Activated CD8-positive, alpha-beta memory T cell treated with anti-CD3 and anti-CD28 coated beads, Interleukin-2, amount 50 U/mL, for 48 hours (primary cell): Measurements from ENCODE around the gene KIF25.

ENCODE experiments used
- DNase-seq: peaks from one replicate; pipeline ENCODE4 v3.0.0-alpha.2; 2020

The KIF25 gene

DNA sequence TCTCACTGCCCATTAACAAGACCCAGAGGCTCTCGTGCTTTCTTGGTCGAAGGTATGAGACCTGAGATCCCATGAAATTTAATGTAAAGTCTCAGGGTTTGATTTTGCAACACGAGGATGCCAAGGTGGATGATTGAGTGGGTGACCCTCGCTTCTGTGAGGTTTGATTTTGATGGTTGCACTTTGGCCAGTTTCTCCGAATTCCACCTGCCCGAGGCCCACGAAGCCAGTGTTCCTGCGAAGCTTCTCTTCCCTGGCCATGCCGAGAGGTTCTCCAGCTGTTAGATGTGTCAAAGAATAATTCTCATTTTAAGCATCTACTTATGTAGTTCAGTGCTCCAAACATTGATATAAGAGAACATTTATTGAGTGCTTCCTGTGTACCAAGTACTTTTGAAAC is at the start of gene KIF25:
Gene KIF25, plus strand, starts transcription at position 30 of the 400 bp plus-strand sequence. CDS start 31,915 bp downstream, outside the sequence.
- DNase-seq = no peak

- no peak for DNase-seq
Measured at GRCh38 chr6:167947716-167948115, 49.8 kb upstream of the KIF25 start.

DNA sequence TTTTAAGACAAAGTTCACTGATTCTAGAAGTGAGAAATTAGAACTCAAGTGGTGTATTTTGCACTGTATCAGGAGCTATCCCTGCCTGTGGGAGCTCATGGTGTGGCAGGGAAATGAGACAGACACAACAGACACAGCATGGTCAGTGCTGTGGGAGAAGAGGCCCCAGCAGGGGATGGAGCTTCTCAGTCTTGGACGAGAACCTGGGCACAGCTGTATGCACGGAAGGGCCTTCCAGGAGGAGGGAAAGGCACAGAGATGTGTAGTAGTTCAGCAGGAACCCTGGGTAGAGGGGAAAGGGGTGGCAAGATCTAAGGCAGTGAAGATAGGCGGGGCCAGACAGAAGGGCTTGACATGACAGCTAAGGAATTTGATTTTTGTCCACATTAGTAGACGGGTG is 48.8 kb upstream of the KIF25 start:
- no peak for DNase-seq

DNA sequence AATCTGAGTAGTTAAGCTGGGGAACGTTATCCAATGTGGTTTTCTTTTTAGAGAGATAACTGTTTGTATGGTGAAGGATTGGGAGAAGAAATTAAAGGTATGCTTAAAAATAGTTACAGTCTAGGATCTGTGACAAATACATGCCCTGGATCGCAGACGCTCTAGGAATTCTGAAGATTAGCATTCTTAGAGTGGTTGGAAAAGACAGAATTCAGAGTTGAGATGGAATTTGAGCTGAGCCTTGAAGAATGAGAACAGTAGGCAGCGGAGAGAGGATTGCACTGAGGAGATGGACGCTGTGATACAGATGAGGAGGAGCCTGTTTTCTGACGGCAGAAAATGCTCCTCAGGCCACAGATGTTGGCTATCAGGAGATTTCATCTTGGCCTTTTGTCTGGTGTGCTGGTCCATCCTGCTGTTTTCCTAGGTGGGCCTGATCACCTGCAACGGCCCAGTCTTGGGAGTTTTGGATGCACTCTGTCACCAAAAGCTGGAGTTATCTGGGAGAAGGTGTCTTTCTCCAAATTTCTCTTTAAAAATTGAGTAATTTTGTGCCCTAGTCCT is 48.3 kb upstream of the KIF25 start:
- no peak for DNase-seq

DNA sequence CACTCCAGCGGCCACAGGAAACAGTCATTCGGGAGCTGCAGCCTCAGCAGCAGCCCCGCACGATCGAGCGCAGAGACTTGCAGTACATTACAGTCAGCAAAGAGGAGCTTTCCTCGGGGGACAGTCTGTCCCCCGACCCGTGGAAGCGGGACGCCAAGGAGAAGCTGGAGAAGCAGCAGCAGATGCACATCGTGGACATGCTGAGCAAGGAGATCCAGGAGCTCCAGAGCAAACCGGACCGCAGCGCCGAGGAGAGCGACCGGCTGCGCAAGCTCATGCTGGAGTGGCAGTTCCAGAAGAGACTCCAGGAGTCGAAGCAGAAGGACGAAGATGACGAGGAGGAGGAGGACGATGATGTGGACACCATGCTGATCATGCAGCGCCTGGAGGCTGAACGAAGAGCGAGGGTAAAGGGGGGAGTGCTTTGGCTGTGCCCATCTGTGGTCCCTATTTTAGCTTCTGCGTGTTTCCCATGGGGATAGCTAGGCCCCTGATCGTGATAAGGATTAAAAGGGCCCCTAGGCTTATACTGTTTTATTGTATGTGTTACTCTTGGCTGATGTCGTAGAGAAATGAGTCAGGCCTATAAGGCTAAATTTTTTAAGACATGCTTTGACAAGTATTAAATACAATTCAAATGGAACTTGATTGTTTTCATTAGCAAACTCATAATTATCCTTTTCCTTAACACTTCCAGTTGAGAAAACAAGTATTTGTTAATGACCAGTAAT is 45.5 kb upstream of the KIF25 start:
- DNase-seq = no peak

GRCh38 chr6:167952512-167952859 is 45.0 kb upstream of the KIF25 start:
- no peak for DNase-seq

DNA sequence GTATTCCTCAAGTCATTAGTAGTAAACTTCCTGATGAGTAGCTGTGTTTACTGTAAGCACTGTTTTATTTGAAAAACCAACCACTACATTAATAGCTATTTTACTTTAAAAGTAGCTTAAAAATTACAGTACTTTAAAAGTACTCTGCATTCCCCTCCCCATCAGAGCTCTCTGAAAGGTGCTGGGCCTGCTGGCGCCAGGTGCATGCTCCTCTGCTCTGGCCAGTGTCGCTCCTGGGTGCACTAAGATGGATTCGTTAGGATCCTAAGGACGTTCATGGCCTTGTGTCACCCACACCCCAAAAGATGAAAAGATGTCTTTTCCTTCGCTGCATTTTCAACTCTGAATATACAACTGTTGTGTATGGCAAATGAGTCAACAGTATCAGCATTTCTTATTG is 43.9 kb upstream of the KIF25 start:
- no peak for DNase-seq

- no peak for DNase-seq
Measured at GRCh38 chr6:167954151-167954550, 43.3 kb upstream of the KIF25 start.

- no peak for DNase-seq
Measured at GRCh38 chr6:167956491-167956890, 41.0 kb upstream of the KIF25 start.

DNA sequence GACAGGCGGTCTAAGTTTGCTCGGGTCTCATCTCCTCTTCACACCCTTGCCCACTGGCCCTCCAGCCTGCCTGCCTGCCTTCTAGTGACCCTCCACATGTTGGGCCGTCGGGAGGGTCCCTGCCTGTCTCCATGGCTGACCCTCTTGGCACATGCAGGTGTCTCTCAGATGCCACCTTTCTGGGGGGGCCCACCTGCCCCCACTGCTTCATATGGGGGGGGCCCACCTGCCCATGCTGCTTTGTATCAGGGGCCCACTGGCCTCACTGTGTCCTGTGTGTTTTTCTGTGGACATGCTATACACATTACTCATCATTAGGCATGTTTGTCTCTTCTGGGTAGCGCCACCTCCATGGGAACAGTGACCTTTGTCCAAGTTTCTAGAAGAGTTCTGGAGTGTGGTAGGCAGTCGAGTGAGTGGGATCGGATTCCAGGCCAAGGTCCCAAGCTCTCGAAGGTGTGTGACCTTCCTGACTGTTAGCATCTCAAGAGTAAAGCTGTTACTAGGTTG is 40.4 kb upstream of the KIF25 start:
- DNase-seq = no peak

DNA sequence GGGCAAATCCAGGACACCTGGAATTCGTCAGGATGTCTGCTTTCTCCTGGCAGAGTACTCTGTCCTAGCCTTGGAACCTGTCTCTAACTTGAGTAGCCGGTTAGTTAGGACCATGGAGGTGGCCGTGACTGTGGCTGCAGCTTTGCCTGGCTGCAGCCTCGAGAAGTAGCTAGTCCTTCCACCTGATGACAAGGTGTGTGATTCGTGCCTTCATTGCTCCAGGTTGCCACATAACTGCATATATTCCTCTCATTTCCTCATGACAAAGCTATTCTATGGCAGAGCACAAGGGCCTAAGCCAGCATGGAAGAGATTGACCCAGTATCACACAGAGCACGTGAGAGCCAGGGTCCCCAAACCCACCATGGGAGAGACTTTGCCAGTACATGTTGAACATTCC is 39.8 kb upstream of the KIF25 start:
- DNase-seq = no peak

DNA sequence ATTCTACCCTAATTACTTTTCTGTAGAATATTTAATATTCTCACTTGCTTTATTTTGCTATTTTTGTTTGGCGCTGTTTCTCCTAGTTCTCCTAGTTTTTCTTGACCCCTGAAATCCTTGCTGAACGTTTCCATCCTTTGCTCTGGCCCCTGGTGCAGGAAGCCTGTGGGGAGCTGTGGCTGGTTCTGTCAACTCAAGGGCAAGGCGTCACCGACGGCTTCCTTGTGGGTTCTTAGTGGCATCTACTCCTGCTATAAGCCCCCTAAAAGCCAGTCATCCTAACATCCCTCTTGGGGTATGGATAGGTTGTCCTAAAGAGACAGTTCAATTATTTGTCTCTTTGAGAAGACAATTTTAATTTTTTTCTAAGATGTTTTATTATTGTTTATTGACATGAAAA is 36.9 kb upstream of the KIF25 start:
- no peak for DNase-seq

- no peak for DNase-seq
Measured at GRCh38 chr6:167962711-167963110, 34.8 kb upstream of the KIF25 start.

GRCh38 chr6:167963589-167964057 is 33.8 kb upstream of the KIF25 start:
- no peak for DNase-seq

GRCh38 chr6:167965592-167966539 is 31.6 kb upstream of the KIF25 start:
- DNase-seq = no peak

DNA sequence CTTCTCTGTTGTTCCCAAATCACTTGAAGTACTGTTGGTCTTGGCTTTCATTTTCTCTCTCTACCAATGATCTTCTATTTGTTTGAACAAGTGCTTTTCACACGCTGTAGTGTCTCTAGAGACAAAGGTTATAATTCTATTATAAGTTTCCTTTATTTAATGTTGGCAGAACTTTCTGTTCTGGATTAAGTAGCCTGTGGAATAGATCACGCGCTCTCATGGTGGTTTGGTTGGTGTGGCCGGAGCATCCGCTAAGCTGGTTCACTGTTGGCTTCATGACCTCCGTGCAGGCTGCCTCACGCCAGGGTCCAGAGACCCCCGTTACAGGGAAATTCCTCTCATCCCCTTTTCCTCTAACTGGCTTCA is 30.9 kb upstream of the KIF25 start:
- no peak for DNase-seq

DNA sequence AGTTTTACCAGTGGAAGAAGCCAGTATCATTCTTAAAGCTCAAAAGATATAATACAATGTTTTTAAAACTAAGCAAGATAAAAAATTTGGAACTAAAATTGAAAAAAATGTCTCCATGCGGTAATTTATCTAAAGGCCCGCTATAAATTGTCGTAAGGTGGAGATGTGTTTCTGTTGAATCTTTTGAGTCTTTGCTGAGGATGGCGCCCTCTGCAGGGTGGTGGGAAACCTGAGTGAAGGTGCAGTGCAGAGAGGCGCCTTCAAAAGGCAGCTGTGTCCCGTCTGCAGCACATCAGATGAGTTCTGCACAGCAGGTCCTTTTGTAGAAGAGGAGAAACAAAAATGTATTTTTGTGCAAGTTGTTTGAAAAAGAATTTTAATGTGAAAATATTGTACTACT is 29.4 kb upstream of the KIF25 start:
- peak; percentile 64 for DNase-seq

- DNase-seq = no peak
Measured at GRCh38 chr6:167970230-167970629, 27.2 kb upstream of the KIF25 start.

- no peak for DNase-seq
Measured at GRCh38 chr6:167972193-167972592, 25.3 kb upstream of the KIF25 start.

DNA sequence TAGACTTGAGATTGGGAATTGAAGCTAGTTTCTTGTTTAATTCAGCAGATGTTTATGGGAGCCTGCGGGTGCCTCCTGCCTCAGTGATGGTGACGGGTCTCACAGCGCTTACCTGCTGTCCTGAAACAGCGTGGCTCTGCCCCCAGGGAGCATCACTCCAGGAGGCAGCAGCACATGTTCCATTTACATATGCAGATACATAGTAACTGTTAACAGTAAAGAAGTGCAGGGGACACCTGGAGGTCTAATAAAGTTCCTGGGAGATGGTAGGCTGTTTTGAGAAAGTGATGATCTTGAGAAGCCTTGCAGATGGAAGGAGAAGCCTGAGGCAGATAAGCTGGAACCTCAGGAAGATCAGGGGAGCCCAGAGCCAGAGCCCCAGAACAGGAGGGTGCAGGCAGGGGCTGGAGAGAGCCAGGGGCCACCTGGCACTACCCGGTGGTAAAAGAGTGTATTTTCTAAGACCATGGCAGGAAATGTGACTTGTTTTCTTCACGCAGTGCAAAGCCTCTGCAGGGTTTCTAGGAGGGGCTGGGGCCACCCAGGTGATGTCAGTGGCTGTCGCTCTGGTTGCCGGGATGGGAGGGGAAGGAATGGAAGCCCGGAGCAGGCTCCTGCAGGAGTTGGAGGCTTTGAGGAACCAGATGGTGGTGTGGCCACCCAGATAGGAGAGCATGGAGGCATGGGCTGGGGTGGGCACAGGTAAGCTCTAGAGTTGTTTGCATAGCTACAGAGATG is 24.2 kb upstream of the KIF25 start:
- DNase-seq = no peak

- no peak for DNase-seq
Measured at GRCh38 chr6:167974640-167975344, 22.7 kb upstream of the KIF25 start.

DNA sequence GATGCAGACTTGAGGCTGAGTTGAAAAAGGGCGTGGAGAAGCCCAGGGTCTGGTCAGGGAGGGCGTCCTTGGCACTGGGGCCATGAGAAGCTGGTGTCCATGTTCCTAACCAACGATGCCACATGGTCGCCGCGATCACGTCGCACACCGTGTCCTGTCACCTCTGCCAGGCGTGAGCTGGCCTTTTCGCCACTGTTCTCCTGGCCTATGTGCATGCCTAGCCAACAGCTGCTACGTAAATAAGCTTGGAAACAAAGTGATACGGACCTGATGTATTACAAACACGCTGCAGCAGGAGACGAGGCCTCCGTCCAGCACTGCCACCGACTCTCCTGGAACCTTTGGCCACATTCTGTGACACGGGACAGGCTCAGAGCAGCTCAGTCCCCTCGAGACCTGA is 22.0 kb upstream of the KIF25 start:
- DNase-seq = no peak
